ENCODE data around the gene OSBPL2. TPM values are rescaled to one million over a fixed set of nuclear protein-coding genes. Genes with fewer than 3 reads are reported as not detected.

OSBPL2 gene
- total RNA-seq, 1 experiment from 2014 or later, result 41.4 TPM

DNA sequence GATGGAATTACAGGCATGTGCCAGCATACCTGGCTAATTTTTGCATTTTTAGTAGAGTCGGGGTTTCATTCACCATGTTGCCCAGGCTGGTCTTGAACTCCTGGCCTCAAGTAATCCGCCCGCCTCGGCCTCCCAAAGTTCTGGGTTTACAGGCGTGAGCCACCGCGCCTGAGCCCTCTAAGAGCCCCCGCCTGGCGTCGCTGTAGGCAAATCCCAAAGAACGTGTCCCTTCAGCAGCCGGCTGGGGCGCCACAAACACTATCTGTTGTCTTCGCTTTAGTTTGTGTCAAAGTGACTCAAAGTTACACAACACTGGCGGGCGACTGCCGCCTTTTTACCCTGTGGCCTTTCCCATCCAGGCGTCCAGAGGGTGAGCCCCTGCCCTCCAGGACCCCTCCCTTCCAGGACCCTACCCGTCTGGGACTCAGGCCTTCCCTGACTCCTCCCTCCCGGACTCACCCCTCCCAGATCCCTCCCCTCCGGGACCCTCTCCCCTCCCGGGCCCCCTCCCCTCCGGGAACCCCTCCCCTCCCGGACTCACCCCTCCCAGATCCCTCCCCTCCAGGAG, 63.5 kb downstream of the OSBPL2 start:
- TSS peak; percentile 64 for BruUV-seq (replicated peaks)
- H3K9me3 ChIP-seq (ENCODE audit: control insufficient read depth, insufficient read depth, low read depth, low read length), result no peaks in the 10 kb centered on the region
- intact Hi-C loops (cut with micrococcal nuclease; ENCODE audit: unreplicated experiment) (loop anchor here (5.0 kb wide), 1 partner anchor 80 kb away; no protein-coding TSS in a partner anchor), in situ Hi-C loops (cut with HindIII; ENCODE audit: low pct_unique_long_range_greater_than_20kb, low sequenced_read_pairs) (no loop called here)
- TF ChIP-seq, protein P1, sequence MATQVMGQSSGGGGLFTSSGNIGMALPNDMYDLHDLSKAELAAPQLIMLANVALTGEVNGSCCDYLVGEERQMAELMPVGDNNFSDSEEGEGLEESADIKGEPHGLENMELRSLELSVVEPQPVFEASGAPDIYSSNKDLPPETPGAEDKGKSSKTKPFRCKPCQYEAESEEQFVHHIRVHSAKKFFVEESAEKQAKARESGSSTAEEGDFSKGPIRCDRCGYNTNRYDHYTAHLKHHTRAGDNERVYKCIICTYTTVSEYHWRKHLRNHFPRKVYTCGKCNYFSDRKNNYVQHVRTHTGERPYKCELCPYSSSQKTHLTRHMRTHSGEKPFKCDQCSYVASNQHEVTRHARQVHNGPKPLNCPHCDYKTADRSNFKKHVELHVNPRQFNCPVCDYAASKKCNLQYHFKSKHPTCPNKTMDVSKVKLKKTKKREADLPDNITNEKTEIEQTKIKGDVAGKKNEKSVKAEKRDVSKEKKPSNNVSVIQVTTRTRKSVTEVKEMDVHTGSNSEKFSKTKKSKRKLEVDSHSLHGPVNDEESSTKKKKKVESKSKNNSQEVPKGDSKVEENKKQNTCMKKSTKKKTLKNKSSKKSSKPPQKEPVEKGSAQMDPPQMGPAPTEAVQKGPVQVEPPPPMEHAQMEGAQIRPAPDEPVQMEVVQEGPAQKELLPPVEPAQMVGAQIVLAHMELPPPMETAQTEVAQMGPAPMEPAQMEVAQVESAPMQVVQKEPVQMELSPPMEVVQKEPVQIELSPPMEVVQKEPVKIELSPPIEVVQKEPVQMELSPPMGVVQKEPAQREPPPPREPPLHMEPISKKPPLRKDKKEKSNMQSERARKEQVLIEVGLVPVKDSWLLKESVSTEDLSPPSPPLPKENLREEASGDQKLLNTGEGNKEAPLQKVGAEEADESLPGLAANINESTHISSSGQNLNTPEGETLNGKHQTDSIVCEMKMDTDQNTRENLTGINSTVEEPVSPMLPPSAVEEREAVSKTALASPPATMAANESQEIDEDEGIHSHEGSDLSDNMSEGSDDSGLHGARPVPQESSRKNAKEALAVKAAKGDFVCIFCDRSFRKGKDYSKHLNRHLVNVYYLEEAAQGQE (IDR thresholded peaks at IDR 0.05; ENCODE audit: insufficient read depth in 1 of 2, low read depth in 2 of 2, low read length in 1 of 2), result no peak
- TF ChIP-seq, protein P2, sequence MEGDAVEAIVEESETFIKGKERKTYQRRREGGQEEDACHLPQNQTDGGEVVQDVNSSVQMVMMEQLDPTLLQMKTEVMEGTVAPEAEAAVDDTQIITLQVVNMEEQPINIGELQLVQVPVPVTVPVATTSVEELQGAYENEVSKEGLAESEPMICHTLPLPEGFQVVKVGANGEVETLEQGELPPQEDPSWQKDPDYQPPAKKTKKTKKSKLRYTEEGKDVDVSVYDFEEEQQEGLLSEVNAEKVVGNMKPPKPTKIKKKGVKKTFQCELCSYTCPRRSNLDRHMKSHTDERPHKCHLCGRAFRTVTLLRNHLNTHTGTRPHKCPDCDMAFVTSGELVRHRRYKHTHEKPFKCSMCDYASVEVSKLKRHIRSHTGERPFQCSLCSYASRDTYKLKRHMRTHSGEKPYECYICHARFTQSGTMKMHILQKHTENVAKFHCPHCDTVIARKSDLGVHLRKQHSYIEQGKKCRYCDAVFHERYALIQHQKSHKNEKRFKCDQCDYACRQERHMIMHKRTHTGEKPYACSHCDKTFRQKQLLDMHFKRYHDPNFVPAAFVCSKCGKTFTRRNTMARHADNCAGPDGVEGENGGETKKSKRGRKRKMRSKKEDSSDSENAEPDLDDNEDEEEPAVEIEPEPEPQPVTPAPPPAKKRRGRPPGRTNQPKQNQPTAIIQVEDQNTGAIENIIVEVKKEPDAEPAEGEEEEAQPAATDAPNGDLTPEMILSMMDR (IDR thresholded peaks at IDR 0.05), result peak; percentile 87
- TF ChIP-seq SIN3A (IDR thresholded peaks at IDR 0.05; ENCODE audit: borderline replicate concordance, insufficient read depth, low read depth, low read length), result peak; percentile 74; the same call in 1 of the 2 replicates
- no peak; the same call in 1 of the 2 replicates for TF ChIP-seq POLR2AphosphoS5 (IDR thresholded peaks at IDR 0.05; ENCODE audit: low read depth, low read length)
- no peak; the same call in 1 of the 2 replicates for TF ChIP-seq TCF7L2 (IDR thresholded peaks at IDR 0.05; ENCODE audit: low read depth, low read length)
- H3K4me1 ChIP-seq (ENCODE audit: control insufficient read depth, insufficient read depth, low read length), result peaks cover 21% of the 10 kb centered on the region
- H3K27ac ChIP-seq (ENCODE audit: low read length), result peak overlapping the region; percentile 91
- H3K27me3 ChIP-seq (ENCODE audit: control insufficient read depth, insufficient read depth, low read length), result no peaks in the 10 kb centered on the region
- peak overlapping the region; percentile 60 to 94 for H3K4me3 ChIP-seq (ENCODE audit: low read depth in 2 of 2, low read length in 2 of 2)
- ATAC-seq (peak; percentile 42), DNase-seq (ENCODE audit: low read depth, low spot score) (peak; percentile 87)
- CTCF ChIA-PET, result interaction anchor here (0.6 to 1.1 kb wide), 10 partner anchors 8 to 290 kb away, joined by 3 to 12 read pairs (median 4); no protein-coding TSS in a partner anchor
- POLR2A ChIA-PET, result interaction anchor here (0.6 kb wide), 1 partner anchor 89 kb away, joined by 7 read pairs; no protein-coding TSS in a partner anchor
- peaks cover 2% of the 10 kb centered on the region; the same call in 1 of the 2 replicates for H3K36me3 ChIP-seq (ENCODE audit: control insufficient read depth, insufficient read depth, low read length)

DNA sequence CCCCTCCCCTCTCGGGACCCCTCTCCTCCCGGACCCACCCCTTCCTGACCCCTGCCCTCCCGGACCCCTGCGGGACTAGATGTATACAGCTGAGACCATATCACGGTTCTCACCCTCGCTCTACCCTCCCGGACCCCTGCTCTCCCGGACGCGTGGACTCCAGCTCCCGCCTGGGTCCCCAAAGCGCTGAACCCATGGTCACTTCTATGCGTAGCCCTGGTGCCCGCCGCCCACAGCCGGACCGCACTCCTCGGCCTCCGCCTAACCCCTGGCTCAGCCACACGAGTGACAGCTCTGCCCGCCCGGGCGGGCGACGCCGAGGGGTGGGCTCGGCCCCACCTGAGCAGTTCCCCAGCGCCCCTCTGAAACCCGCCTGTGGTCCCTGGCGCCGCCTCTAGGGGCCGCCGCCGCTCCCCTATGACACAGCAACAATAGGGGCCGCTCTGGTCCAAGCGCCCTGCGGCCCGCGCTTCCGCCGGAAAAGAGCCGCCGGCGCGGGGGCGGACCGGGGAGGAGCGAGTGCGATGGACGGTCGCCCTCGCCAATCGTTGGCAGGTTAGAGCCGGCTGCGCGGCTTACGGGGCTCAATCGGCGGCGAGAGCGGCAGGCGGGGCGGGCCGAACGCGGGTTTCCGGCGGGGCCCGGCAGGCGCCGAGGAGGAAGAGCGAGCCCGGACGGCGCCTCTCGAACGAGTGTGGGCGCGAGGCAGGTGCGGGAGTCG, 64.2 kb downstream of the OSBPL2 start, which contains the start of gene ADRM1:
Gene ADRM1, plus strand, starts transcription at position 657 of the 721 bp plus-strand sequence. CDS start 572 bp downstream, outside the sequence.
- POLR2A ChIA-PET, result interaction anchor here (0.6 kb wide), 3 partner anchors 82 to 94 kb away, joined by 3 to 7 read pairs (median 4); no protein-coding TSS in a partner anchor
- CTCF ChIA-PET, result interaction anchor here (0.6 to 1.1 kb wide), 10 partner anchors 8 to 291 kb away, joined by 3 to 12 read pairs (median 4); no protein-coding TSS in a partner anchor
- peak; percentile 80 for ATAC-seq
- H3K36me3 ChIP-seq (ENCODE audit: control insufficient read depth, insufficient read depth, low read length), result peaks cover 2% of the 10 kb centered on the region; the same call in 1 of the 2 replicates
- in situ Hi-C loops (cut with HindIII; ENCODE audit: low pct_unique_long_range_greater_than_20kb, low sequenced_read_pairs) (no loop called here), intact Hi-C loops (cut with micrococcal nuclease; ENCODE audit: unreplicated experiment) (loop anchor here (5.0 kb wide), 1 partner anchor 80 kb away; no protein-coding TSS in a partner anchor)
- TF ChIP-seq, protein P2 (IDR thresholded peaks at IDR 0.05), result peak; percentile 92
- peak; percentile 94 for TF ChIP-seq SIN3A (IDR thresholded peaks at IDR 0.05; ENCODE audit: borderline replicate concordance, insufficient read depth, low read depth, low read length)
- peak; percentile 41; the same call in 1 of the 2 replicates for TF ChIP-seq POLR2AphosphoS5 (IDR thresholded peaks at IDR 0.05; ENCODE audit: low read depth, low read length)
- TF ChIP-seq, protein P1 (IDR thresholded peaks at IDR 0.05; ENCODE audit: insufficient read depth in 1 of 2, low read depth in 2 of 2, low read length in 1 of 2), result no peak
- H3K4me1 ChIP-seq (ENCODE audit: control insufficient read depth, insufficient read depth, low read length), result peaks cover 26% of the 10 kb centered on the region
- peak within 1 kb of the TSS; percentile 91 for H3K27ac ChIP-seq (ENCODE audit: low read length)
- H3K9me3 ChIP-seq (ENCODE audit: control insufficient read depth, insufficient read depth, low read depth, low read length), result no peaks in the 10 kb centered on the region
- peak; percentile 76 for DNase-seq (ENCODE audit: low read depth, low spot score)
- peak within 1 kb of the TSS; percentile 83 to 94 for H3K4me3 ChIP-seq (ENCODE audit: low read depth in 2 of 2, low read length in 2 of 2)
- no peaks in the 10 kb centered on the region for H3K27me3 ChIP-seq (ENCODE audit: control insufficient read depth, insufficient read depth, low read length)
- no TSS peak for BruUV-seq (replicated peaks)
